OCI-LY1 (cell line): ENCODE measurements around the gene DOCK4.

ENCODE experiments used
- H2AFZ ChIP-seq: fragments of 200-600 bp; sonication (generic), shearing (Covaris generic); 2 replicates; pipeline ENCODE4 v1.6.0; 2014; ENCODE audit warnings: antibody characterized with exemption, mild to moderate bottlenecking, low read length
- H3F3A ChIP-seq: fragments of 200-600 bp; sonication (generic), shearing (Covaris generic); 2 replicates; pipeline ENCODE4 v1.6.0; 2014; ENCODE audit warnings: mild to moderate bottlenecking, antibody characterized with exemption, low read length, moderate library complexity; ENCODE audit not compliant: insufficient read depth
- H3K27ac ChIP-seq: fragments of 200-600 bp; sonication (generic); 2 replicates; pipeline ENCODE4 v1.5.1; 2014; ENCODE audit warnings: low read length, mixed run types, mild to moderate bottlenecking, low read depth; ENCODE audit not compliant: poor library complexity, severe bottlenecking
- H3K27me3 ChIP-seq: fragments of 200-600 bp; sonication (generic); 2 replicates; pipeline ENCODE4 v1.6.0; 2014; ENCODE audit warnings: antibody characterized with exemption, mild to moderate bottlenecking, low read length, moderate library complexity; ENCODE audit not compliant: insufficient read depth
- H3K36me3 ChIP-seq: fragments of 200-600 bp; sonication (generic); 2 replicates; pipeline ENCODE4 v1.6.1; 2014; ENCODE audit warnings: mild to moderate bottlenecking, antibody characterized with exemption, low read length, moderate library complexity, mixed read lengths; ENCODE audit not compliant: insufficient read depth
- H3K4me1 ChIP-seq: fragments of 200-600 bp; sonication (generic); 2 replicates; pipeline ENCODE4 v1.5.1; 2014; ENCODE audit warnings: mild to moderate bottlenecking, low read length, moderate library complexity; ENCODE audit not compliant: insufficient read depth, severe bottlenecking
- H3K4me2 ChIP-seq: fragments of 200-600 bp; sonication (generic), shearing (Covaris generic); 2 replicates; pipeline ENCODE4 v1.6.1; 2014; ENCODE audit warnings: low read length
- H3K4me3 ChIP-seq: fragments of 200-600 bp; sonication (generic); 2 replicates; pipeline ENCODE4 v1.5.1; 2014; ENCODE audit warnings: low read length, low read depth, mild to moderate bottlenecking, mixed read lengths; ENCODE audit not compliant: poor library complexity, severe bottlenecking
- H3K79me2 ChIP-seq: fragments of 200-600 bp; shearing (Covaris generic); 2 replicates; pipeline ENCODE4 v1.6.1; 2016; ENCODE audit warnings: mixed run types, low read length, mixed read lengths; ENCODE audit not compliant: insufficient read depth
- H3K9ac ChIP-seq: fragments of 200-600 bp; sonication (generic), shearing (Covaris generic); 2 replicates; pipeline ENCODE4 v1.6.1; 2014; ENCODE audit warnings: mild to moderate bottlenecking, low read length, mixed read lengths
- H3K9me2 ChIP-seq: fragments of 200-600 bp; sonication (generic), shearing (Covaris generic); 2 replicates; pipeline ENCODE4 v1.6.1; 2014; ENCODE audit warnings: low read depth, mild to moderate bottlenecking, low read length, mixed read lengths
- H3K9me3 ChIP-seq: fragments of 200-600 bp; shearing (Covaris generic); 2 replicates; pipeline ENCODE4 v1.6.1; 2014; ENCODE audit warnings: low read length, mixed read lengths
- H4K20me1 ChIP-seq: fragments of 200-600 bp; sonication (generic), shearing (Covaris generic); 2 replicates; pipeline ENCODE4 v1.6.0; 2016; ENCODE audit warnings: mild to moderate bottlenecking, low read length; ENCODE audit not compliant: insufficient read depth
- EZH2 ChIP-seq: fragments of 200-600 bp; sonication (generic), shearing (Covaris generic); IDR thresholded peaks from 2 replicates; pipeline ENCODE4 v1.8.0; 2017; ENCODE audit warnings: borderline replicate concordance, mixed run types, mild to moderate bottlenecking, antibody characterized with exemption, low read length, moderate library complexity, mixed read lengths
- TF ChIP-seq, protein P1 (sequence below): fragments of 200-600 bp; sonication (generic), shearing (Covaris generic); IDR thresholded peaks from 2 replicates; pipeline ENCODE4 v1.5.1; 2017; ENCODE audit warnings: mild to moderate bottlenecking, antibody characterized with exemption, low read length, moderate library complexity, mixed read lengths

Gene DOCK4

DNA sequence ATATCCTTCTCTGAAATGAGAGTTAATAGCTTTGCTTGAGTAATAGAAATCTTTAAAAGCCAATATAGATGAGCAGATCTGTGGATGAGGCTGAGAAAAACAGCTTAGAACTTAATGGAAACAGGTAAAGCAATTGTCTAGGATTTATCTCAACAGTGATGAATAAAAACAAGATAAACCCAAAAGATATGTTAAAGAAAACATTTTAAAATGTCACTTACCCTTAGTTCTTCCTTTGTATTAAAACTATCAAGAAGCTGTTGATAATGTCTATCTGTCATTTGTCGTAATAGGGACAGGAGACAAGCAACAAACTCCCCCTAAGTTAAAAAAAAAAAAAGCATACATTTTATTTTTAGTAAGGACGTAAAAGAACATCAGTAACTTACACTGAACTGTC is 371.8 kb downstream of the DOCK4 start:
- H3K4me2 ChIP-seq: no peak overlapping the region

DNA sequence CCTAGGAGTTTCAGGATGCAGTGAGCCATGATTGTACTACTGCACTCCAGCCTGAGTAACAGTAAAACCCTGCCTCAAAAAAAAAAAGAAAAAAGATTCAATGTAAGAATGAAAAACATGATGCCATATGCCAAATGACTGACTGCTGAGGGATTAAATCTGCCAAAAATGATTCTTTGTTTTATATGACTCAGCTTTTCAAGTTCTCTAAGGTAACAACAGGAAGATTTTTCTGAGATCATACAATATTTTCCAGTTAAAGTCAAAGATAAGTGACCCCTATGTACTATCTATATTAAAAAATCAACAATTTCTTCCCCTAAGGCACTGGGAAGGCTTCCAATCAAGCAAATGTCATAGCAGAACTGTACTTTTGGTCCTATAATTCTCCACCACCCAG is 372.7 kb downstream of the DOCK4 start:
- Histone ChIP-seq H3K27ac (no peak overlapping the region), H3F3A (no peaks in the 10 kb centered on the region), H4K20me1 (no peaks in the 10 kb centered on the region), H3K9me2 (no peaks in the 10 kb centered on the region; the same call in 1 of the 2 replicates), H2AFZ (no peak overlapping the region), H3K9me3 (no peaks in the 10 kb centered on the region), H3K79me2 (no peaks in the 10 kb centered on the region), H3K4me1 (no peaks in the 10 kb centered on the region), H3K27me3 (no peaks in the 10 kb centered on the region), H3K9ac (no peak overlapping the region), H3K4me2 (no peak overlapping the region), H3K4me3 (no peak overlapping the region), H3K36me3 (no peaks in the 10 kb centered on the region)
- TF ChIP-seq, protein P1, sequence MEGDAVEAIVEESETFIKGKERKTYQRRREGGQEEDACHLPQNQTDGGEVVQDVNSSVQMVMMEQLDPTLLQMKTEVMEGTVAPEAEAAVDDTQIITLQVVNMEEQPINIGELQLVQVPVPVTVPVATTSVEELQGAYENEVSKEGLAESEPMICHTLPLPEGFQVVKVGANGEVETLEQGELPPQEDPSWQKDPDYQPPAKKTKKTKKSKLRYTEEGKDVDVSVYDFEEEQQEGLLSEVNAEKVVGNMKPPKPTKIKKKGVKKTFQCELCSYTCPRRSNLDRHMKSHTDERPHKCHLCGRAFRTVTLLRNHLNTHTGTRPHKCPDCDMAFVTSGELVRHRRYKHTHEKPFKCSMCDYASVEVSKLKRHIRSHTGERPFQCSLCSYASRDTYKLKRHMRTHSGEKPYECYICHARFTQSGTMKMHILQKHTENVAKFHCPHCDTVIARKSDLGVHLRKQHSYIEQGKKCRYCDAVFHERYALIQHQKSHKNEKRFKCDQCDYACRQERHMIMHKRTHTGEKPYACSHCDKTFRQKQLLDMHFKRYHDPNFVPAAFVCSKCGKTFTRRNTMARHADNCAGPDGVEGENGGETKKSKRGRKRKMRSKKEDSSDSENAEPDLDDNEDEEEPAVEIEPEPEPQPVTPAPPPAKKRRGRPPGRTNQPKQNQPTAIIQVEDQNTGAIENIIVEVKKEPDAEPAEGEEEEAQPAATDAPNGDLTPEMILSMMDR: no peak
- no peak for TF ChIP-seq EZH2

More for the DNA sequence above, 371.8 kb downstream of the DOCK4 start:
- no peaks in the 10 kb centered on the region for H3F3A ChIP-seq
- no peak overlapping the region for H3K9ac ChIP-seq
- no peak overlapping the region for H2AFZ ChIP-seq
- H4K20me1 ChIP-seq: no peaks in the 10 kb centered on the region
- no peaks in the 10 kb centered on the region for H3K27me3 ChIP-seq
- no peaks in the 10 kb centered on the region; the same call in 1 of the 2 replicates for H3K9me2 ChIP-seq
- no peaks in the 10 kb centered on the region for H3K79me2 ChIP-seq
- no peaks in the 10 kb centered on the region for H3K9me3 ChIP-seq
- no peak overlapping the region for H3K27ac ChIP-seq
- H3K4me1 ChIP-seq: no peaks in the 10 kb centered on the region
- H3K4me3 ChIP-seq: no peak overlapping the region
- H3K36me3 ChIP-seq: no peaks in the 10 kb centered on the region
- TF ChIP-seq, protein P1: no peak
- no peak for TF ChIP-seq EZH2

DNA sequence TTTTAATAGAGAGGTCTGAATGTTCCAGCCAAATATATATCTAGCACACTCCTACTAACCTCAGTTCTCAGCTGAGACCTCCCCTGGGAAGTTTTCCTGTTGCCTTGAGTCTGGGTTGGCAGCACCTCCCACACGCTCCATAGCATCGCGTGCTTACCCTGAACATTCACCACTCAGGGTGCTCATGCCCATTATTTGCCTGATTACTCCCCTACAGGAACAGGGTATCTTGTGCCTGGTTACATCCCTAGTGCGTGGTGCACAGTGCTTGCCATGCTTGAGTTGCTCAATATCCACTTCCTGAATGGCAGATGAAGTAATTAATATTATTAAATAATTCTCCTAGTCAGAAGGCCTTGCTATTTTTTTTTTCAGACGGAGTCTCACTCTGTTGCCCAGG is 374.0 kb downstream of the DOCK4 start:
- no peaks in the 10 kb centered on the region for H3K27me3 ChIP-seq
- no peaks in the 10 kb centered on the region for H3K4me1 ChIP-seq
- no peak overlapping the region for H3K9ac ChIP-seq
- no peaks in the 10 kb centered on the region for H3K36me3 ChIP-seq
- no peak overlapping the region for H3K4me3 ChIP-seq
- no peaks in the 10 kb centered on the region for H3K9me3 ChIP-seq
- H3K9me2 ChIP-seq: no peaks in the 10 kb centered on the region
- H3F3A ChIP-seq: no peaks in the 10 kb centered on the region
- no peak overlapping the region for H3K27ac ChIP-seq
- H4K20me1 ChIP-seq: no peaks in the 10 kb centered on the region
- no peak overlapping the region for H2AFZ ChIP-seq
- H3K4me2 ChIP-seq: no peak overlapping the region
- TF ChIP-seq, protein P1: no peak
- no peaks in the 10 kb centered on the region for H3K79me2 ChIP-seq
